ENCODE data around the gene GSDMA. TPM values are rescaled to one million over a fixed set of nuclear protein-coding genes. Genes with fewer than 3 reads are reported as not detected.
"Not testable (repeated sequence)": the region's sequence is repeated elsewhere in the genome, so short reads cannot be mapped to it uniquely, and the experiment has no call there.

The GSDMA gene
- total RNA-seq, 1 donor from 2014 or later, result not detected

DNA sequence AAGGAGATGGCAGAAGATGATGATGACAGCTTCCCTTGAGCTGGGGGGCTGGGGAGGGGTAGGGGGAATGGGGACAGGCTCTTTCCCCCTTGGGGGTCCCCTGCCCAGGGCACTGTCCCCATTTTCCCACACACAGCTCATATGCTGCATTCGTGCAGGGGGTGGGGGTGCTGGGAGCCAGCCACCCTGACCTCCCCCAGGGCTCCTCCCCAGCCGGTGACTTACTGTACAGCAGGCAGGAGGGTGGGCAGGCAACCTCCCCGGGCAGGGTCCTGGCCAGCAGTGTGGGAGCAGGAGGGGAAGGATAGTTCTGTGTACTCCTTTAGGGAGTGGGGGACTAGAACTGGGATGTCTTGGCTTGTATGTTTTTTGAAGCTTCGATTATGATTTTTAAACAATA, 34.7 kb downstream of the GSDMA start:
- peaks cover 31% of the 10 kb centered on the region for H3K36me3 Mint-ChIP-seq (ENCODE audit: low read depth, unreplicated experiment)
- Histone ChIP-seq H3K4me1 (ENCODE audit: insufficient read depth, low read length) (no peaks in the 10 kb centered on the region), H3K9me3 (ENCODE audit: insufficient read depth, low read depth, low read length) (no peaks in the 10 kb centered on the region), H3K27me3 (ENCODE audit: insufficient read depth, low read length) (no peaks in the 10 kb centered on the region), H3K9ac (ENCODE audit: low read length) (no peak overlapping the region), H3K4me3 (ENCODE audit: insufficient read depth, low read depth, low read length) (no peak overlapping the region), H2AFZ (ENCODE audit: low read depth, low read length) (no peak overlapping the region), H3K27ac (ENCODE audit: low read depth, low read length) (no peak overlapping the region), H3K36me3 (ENCODE audit: insufficient read depth, low read length) (peaks cover 36% of the 10 kb centered on the region), H3K4me2 (ENCODE audit: low read length) (no peak overlapping the region), H3K79me2 (ENCODE audit: insufficient read depth, low read length) (no peaks in the 10 kb centered on the region), H4K20me1 (ENCODE audit: insufficient read depth, low read length) (peaks cover 28% of the 10 kb centered on the region)
- H3K4me3 Mint-ChIP-seq (ENCODE audit: unreplicated experiment), result no peak overlapping the region
- FAIRE-seq, result no peak
- H3K4me1 Mint-ChIP-seq (ENCODE audit: low read depth, unreplicated experiment), result peaks cover 2% of the 10 kb centered on the region
- DNase-seq (ENCODE audit: low read depth), result no peak
- no peak overlapping the region for H3K27ac Mint-ChIP-seq (ENCODE audit: unreplicated experiment)
- H3K9me3 Mint-ChIP-seq (ENCODE audit: unreplicated experiment), result no peaks in the 10 kb centered on the region
- H3K27me3 Mint-ChIP-seq (ENCODE audit: low read depth, unreplicated experiment), result no peaks in the 10 kb centered on the region
- TF ChIP-seq EZH2 (IDR thresholded peaks at IDR 0.05; ENCODE audit: insufficient read depth, low read length), result no peak
- TF ChIP-seq, protein P1, sequence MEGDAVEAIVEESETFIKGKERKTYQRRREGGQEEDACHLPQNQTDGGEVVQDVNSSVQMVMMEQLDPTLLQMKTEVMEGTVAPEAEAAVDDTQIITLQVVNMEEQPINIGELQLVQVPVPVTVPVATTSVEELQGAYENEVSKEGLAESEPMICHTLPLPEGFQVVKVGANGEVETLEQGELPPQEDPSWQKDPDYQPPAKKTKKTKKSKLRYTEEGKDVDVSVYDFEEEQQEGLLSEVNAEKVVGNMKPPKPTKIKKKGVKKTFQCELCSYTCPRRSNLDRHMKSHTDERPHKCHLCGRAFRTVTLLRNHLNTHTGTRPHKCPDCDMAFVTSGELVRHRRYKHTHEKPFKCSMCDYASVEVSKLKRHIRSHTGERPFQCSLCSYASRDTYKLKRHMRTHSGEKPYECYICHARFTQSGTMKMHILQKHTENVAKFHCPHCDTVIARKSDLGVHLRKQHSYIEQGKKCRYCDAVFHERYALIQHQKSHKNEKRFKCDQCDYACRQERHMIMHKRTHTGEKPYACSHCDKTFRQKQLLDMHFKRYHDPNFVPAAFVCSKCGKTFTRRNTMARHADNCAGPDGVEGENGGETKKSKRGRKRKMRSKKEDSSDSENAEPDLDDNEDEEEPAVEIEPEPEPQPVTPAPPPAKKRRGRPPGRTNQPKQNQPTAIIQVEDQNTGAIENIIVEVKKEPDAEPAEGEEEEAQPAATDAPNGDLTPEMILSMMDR (IDR thresholded peaks at IDR 0.05; ENCODE audit: insufficient read depth, low read depth, low read length), result no peak

GRCh38 chr17:39999067-39999466, 36.3 kb downstream of the GSDMA start:
- Histone ChIP-seq H3K4me3 (ENCODE audit: insufficient read depth, low read depth, low read length) (no peak overlapping the region), H3K27ac (ENCODE audit: low read depth, low read length) (no peak overlapping the region), H2AFZ (ENCODE audit: low read depth, low read length) (no peak overlapping the region), H3K4me2 (ENCODE audit: low read length) (no peak overlapping the region), H3K9me3 (ENCODE audit: insufficient read depth, low read depth, low read length) (no peaks in the 10 kb centered on the region), H3K79me2 (ENCODE audit: insufficient read depth, low read length) (no peaks in the 10 kb centered on the region), H4K20me1 (ENCODE audit: insufficient read depth, low read length) (peaks cover 13% of the 10 kb centered on the region), H3K9ac (ENCODE audit: low read length) (no peak overlapping the region), H3K27me3 (ENCODE audit: insufficient read depth, low read length) (no peaks in the 10 kb centered on the region), H3K4me1 (ENCODE audit: insufficient read depth, low read length) (no peaks in the 10 kb centered on the region), H3K36me3 (ENCODE audit: insufficient read depth, low read length) (peaks cover 21% of the 10 kb centered on the region)
- no peak for DNase-seq (ENCODE audit: low read depth)
- H3K4me3 Mint-ChIP-seq (ENCODE audit: unreplicated experiment), result peak overlapping the region; percentile 8
- H3K27ac Mint-ChIP-seq (ENCODE audit: unreplicated experiment), result no peak overlapping the region
- FAIRE-seq, result no peak
- TF ChIP-seq, protein P1 (IDR thresholded peaks at IDR 0.05; ENCODE audit: insufficient read depth, low read depth, low read length), result no peak
- TF ChIP-seq EZH2 (IDR thresholded peaks at IDR 0.05; ENCODE audit: insufficient read depth, low read length), result no peak
- no peaks in the 10 kb centered on the region for H3K9me3 Mint-ChIP-seq (ENCODE audit: unreplicated experiment)
- H3K27me3 Mint-ChIP-seq (ENCODE audit: low read depth, unreplicated experiment), result no peaks in the 10 kb centered on the region
- peaks cover 2% of the 10 kb centered on the region for H3K4me1 Mint-ChIP-seq (ENCODE audit: low read depth, unreplicated experiment)
- H3K36me3 Mint-ChIP-seq (ENCODE audit: low read depth, unreplicated experiment), result peaks cover 22% of the 10 kb centered on the region

DNA sequence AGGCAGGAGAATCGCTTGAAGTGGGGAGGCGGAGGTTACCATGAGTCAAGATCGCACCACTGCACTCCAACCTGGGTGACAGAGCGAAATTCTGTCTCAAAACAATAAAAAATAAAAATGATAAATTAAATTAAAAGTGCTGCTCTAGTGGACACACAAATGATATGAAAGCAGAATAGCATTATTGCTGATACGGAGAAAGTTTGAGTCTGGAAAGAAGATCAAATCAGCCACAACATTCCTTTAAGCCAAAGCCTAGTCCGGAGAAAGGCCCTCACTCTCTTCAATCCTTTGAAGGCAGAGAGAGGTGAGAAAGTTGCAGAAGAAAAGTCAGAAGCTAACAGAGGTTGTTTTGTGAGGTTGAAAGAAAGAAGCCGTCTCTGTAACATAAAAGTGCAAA, 37.4 kb downstream of the GSDMA start:
- Histone ChIP-seq H3K4me3 (ENCODE audit: insufficient read depth, low read depth, low read length) (no peak overlapping the region), H3K79me2 (ENCODE audit: insufficient read depth, low read length) (no peaks in the 10 kb centered on the region), H2AFZ (ENCODE audit: low read depth, low read length) (no peak overlapping the region), H3K27me3 (ENCODE audit: insufficient read depth, low read length) (no peaks in the 10 kb centered on the region), H3K4me2 (ENCODE audit: low read length) (no peak overlapping the region), H3K9me3 (ENCODE audit: insufficient read depth, low read depth, low read length) (no peaks in the 10 kb centered on the region), H4K20me1 (ENCODE audit: insufficient read depth, low read length) (peaks cover 8% of the 10 kb centered on the region), H3K36me3 (ENCODE audit: insufficient read depth, low read length) (peaks cover 13% of the 10 kb centered on the region), H3K4me1 (ENCODE audit: insufficient read depth, low read length) (no peaks in the 10 kb centered on the region), H3K9ac (ENCODE audit: low read length) (no peak overlapping the region), H3K27ac (ENCODE audit: low read depth, low read length) (no peak overlapping the region)
- DNase-seq (ENCODE audit: low read depth), result no peak
- no peak for TF ChIP-seq EZH2 (IDR thresholded peaks at IDR 0.05; ENCODE audit: insufficient read depth, low read length)
- TF ChIP-seq, protein P1 (IDR thresholded peaks at IDR 0.05; ENCODE audit: insufficient read depth, low read depth, low read length), result no peak
- no peak overlapping the region for H3K27ac Mint-ChIP-seq (ENCODE audit: unreplicated experiment)
- peaks cover 2% of the 10 kb centered on the region for H3K9me3 Mint-ChIP-seq (ENCODE audit: unreplicated experiment)
- H3K4me1 Mint-ChIP-seq (ENCODE audit: low read depth, unreplicated experiment), result peaks cover 2% of the 10 kb centered on the region
- peaks cover under 1% of the 10 kb centered on the region for H3K27me3 Mint-ChIP-seq (ENCODE audit: low read depth, unreplicated experiment)
- H3K36me3 Mint-ChIP-seq (ENCODE audit: low read depth, unreplicated experiment), result peaks cover 12% of the 10 kb centered on the region
- no peak for FAIRE-seq
- no peak overlapping the region for H3K4me3 Mint-ChIP-seq (ENCODE audit: unreplicated experiment)

- not testable (repeated sequence) for H4K20me1 ChIP-seq (ENCODE audit: insufficient read depth, low read length); H3K27me3 ChIP-seq (ENCODE audit: insufficient read depth, low read length); H3K9ac ChIP-seq (ENCODE audit: low read length); H3K36me3 Mint-ChIP-seq (ENCODE audit: low read depth, unreplicated experiment); H3K79me2 ChIP-seq (ENCODE audit: insufficient read depth, low read length); FAIRE-seq; H3K4me1 ChIP-seq (ENCODE audit: insufficient read depth, low read length); H3K27me3 Mint-ChIP-seq (ENCODE audit: low read depth, unreplicated experiment); H3K4me1 Mint-ChIP-seq (ENCODE audit: low read depth, unreplicated experiment); H3K4me2 ChIP-seq (ENCODE audit: low read length); H3K9me3 ChIP-seq (ENCODE audit: insufficient read depth, low read depth, low read length); H2AFZ ChIP-seq (ENCODE audit: low read depth, low read length); H3K27ac Mint-ChIP-seq (ENCODE audit: unreplicated experiment); DNase-seq (ENCODE audit: low read depth); H3K4me3 ChIP-seq (ENCODE audit: insufficient read depth, low read depth, low read length); H3K27ac ChIP-seq (ENCODE audit: low read depth, low read length); H3K9me3 Mint-ChIP-seq (ENCODE audit: unreplicated experiment); H3K4me3 Mint-ChIP-seq (ENCODE audit: unreplicated experiment); H3K36me3 ChIP-seq (ENCODE audit: insufficient read depth, low read length)
Measured at GRCh38 chr17:40001335-40001734, 38.5 kb downstream of the GSDMA start.

All from astrocyte (in vitro differentiated cells and primary cell).